Erythroblast (primary cell): ENCODE data around the gene WNT11.

Experiments
- GATA1 ChIP-seq: IDR thresholded peaks from 2 replicates; pipeline ENCODE4 v1.6.1; 2011; ENCODE audit warnings: low read depth, mild to moderate bottlenecking, control low read depth, low read length, moderate library complexity
- POLR2A ChIP-seq: IDR thresholded peaks from 2 replicates; pipeline ENCODE4 v1.6.1; 2011; ENCODE audit warnings: mild to moderate bottlenecking, low read length

GRCh38 chr11:76240161-76240540 lies 33.8 kb upstream of the WNT11 start:
- TF ChIP-seq POLR2A (no peak), GATA1 (no peak)
